Hepatocyte (in vitro differentiated cells): ENCODE data around the gene DHX35. TPM values are rescaled to one million over a fixed set of nuclear protein-coding genes. Genes with fewer than 3 reads are reported as not detected.

Source experiments
- DNase-seq: peaks from one replicate; pipeline ENCODE4 v3.0.0-alpha.2; 2016; ENCODE audit warnings: low spot score
- H2AFZ ChIP-seq: fragments of 200-600 bp; sonication (generic); 2 replicates; pipeline ENCODE4 v1.6.0; 2016; ENCODE audit warnings: antibody characterized with exemption, mild to moderate bottlenecking
- H3K27ac ChIP-seq: fragments of 200-600 bp; sonication (generic); 2 replicates; pipeline ENCODE4 v1.5.1; 2016; ENCODE audit warnings: mild to moderate bottlenecking
- H3K27me3 ChIP-seq: fragments of 200-600 bp; sonication (generic); 2 replicates; pipeline ENCODE4 v1.6.1; 2016
- H3K36me3 ChIP-seq: fragments of 200-600 bp; sonication (generic); replicated peaks from 2 replicates; pipeline ENCODE4 v1.5.1; 2016; ENCODE audit warnings: low read depth; ENCODE audit not compliant: insufficient read depth
- H3K4me1 ChIP-seq: fragments of 200-600 bp; sonication (generic); 2 replicates; pipeline ENCODE4 v1.5.1; 2016; ENCODE audit warnings: mild to moderate bottlenecking, moderate library complexity; ENCODE audit not compliant: insufficient read depth
- H3K4me2 ChIP-seq: fragments of 200-600 bp; sonication (generic); 2 replicates; pipeline ENCODE4 v1.6.0; 2016
- H3K4me3 ChIP-seq: fragments of 200-600 bp; sonication (generic); 2 replicates; pipeline ENCODE4 v1.5.1; 2016; ENCODE audit warnings: mild to moderate bottlenecking
- H3K79me2 ChIP-seq: fragments of 200-600 bp; sonication (generic); 2 replicates; pipeline ENCODE4 v1.6.0; 2017; ENCODE audit warnings: mild to moderate bottlenecking
- H3K9me2 ChIP-seq: fragments of 200-600 bp; sonication (generic); replicated peaks from 2 replicates; pipeline ENCODE4 v1.6.0; 2017; ENCODE audit warnings: mild to moderate bottlenecking; ENCODE audit not compliant: insufficient read depth
- H3K9me3 ChIP-seq: fragments of 200-600 bp; sonication (generic); 2 replicates; pipeline ENCODE4 v1.5.1; 2016; ENCODE audit warnings: low read depth, mild to moderate bottlenecking
- H4K20me1 ChIP-seq: fragments of 200-600 bp; sonication (generic); 2 replicates; pipeline ENCODE4 v1.6.0; 2016; ENCODE audit warnings: mild to moderate bottlenecking; ENCODE audit not compliant: insufficient read depth, poor library complexity, severe bottlenecking
- CTCF ChIP-seq: fragments of 200-600 bp; sonication (generic); IDR thresholded peaks from 2 replicates; pipeline ENCODE4 v1.5.1; 2016; ENCODE audit warnings: antibody characterized with exemption, mild to moderate bottlenecking; ENCODE audit not compliant: poor library complexity
- EZH2 ChIP-seq: fragments of 200-600 bp; sonication (generic); IDR thresholded peaks from 2 replicates; pipeline ENCODE4 v1.6.1; 2016; ENCODE audit warnings: antibody characterized with exemption, mild to moderate bottlenecking, borderline replicate concordance
- EZH2phosphoT487 ChIP-seq: fragments of 200-600 bp; sonication (generic); IDR thresholded peaks from one replicate; pipeline ENCODE4 v1.6.1; 2018; ENCODE audit warnings: antibody characterized with exemption, mild to moderate bottlenecking, low read depth, moderate library complexity; ENCODE audit not compliant: unreplicated experiment, severe bottlenecking
- WGBS: methylation state at CpG from one replicate; pipeline ENCODE4 v1.1.6; 2016; ENCODE audit warnings: low lambda C conversion rate; ENCODE audit errors: missing lambda C conversion rate; 5-methylcytosine and 5-hydroxymethylcytosine counted together
- polyA plus RNA-seq: library from polyadenylated mRNA; unstranded; fragments of >200 nt; fragmentation: Nextera tagmentation; extraction: Ambion mirVana; gene quantifications from 2 replicates; pipeline ENCODE4 v1.2.1, GENCODE V29; 2016
- total RNA-seq: library from RNA; depleted of rRNA; stranded (reverse); fragments of >200 nt; gene quantifications from 2 replicates; pipeline ENCODE4 v1.2.3, GENCODE V29; 2014

Gene DHX35
- total and polyA plus RNA-seq, 2 experiments from 2014 or later, result 4.4 to 10.6 TPM

- DNase-seq, result peak; percentile 86
- TF ChIP-seq CTCF (peak; percentile 100), EZH2 (no peak), EZH2phosphoT487 (no peak)
- Histone ChIP-seq H3K4me2 (peak overlapping the region; percentile 92), H3K9me3 (no peaks in the 10 kb centered on the region), H3K4me1 (no peaks in the 10 kb centered on the region), H3K4me3 (peak overlapping the region; percentile 73), H2AFZ (peak overlapping the region; percentile 95), H3K27me3 (no peaks in the 10 kb centered on the region), H3K27ac (peak overlapping the region; percentile 13), H3K9me2 (no peaks in the 10 kb centered on the region), H3K79me2 (no peaks in the 10 kb centered on the region), H4K20me1 (no peaks in the 10 kb centered on the region), H3K36me3 (no peaks in the 10 kb centered on the region)
- WGBS, result 2% methylated on average over 68 of the region's 69 CpGs
These were observed 87.8 kb downstream of the DHX35 start for GRCh38 chr20:39049684-39050554.

GRCh38 chr20:39050555-39050902 is 88.4 kb downstream of the DHX35 start:
- Histone ChIP-seq H3K27ac (no peak overlapping the region), H3K4me3 (peak overlapping the region; percentile 73), H3K79me2 (no peaks in the 10 kb centered on the region), H3K9me2 (no peaks in the 10 kb centered on the region), H3K36me3 (no peaks in the 10 kb centered on the region), H3K27me3 (no peaks in the 10 kb centered on the region), H4K20me1 (no peaks in the 10 kb centered on the region), H3K4me2 (peak overlapping the region; percentile 92), H3K4me1 (no peaks in the 10 kb centered on the region), H2AFZ (peak overlapping the region; percentile 95), H3K9me3 (no peaks in the 10 kb centered on the region)
- no peak for DNase-seq
- no peak for TF ChIP-seq CTCF
- WGBS, result 72% methylated on average over 4 of the region's 4 CpGs

GRCh38 chr20:39052676-39053075 is 90.5 kb downstream of the DHX35 start:
- Histone ChIP-seq H3K4me1 (no peaks in the 10 kb centered on the region), H3K27me3 (no peaks in the 10 kb centered on the region), H4K20me1 (no peaks in the 10 kb centered on the region), H3K27ac (no peak overlapping the region), H3K9me2 (no peaks in the 10 kb centered on the region), H3K79me2 (no peaks in the 10 kb centered on the region), H3K4me2 (no peak overlapping the region), H2AFZ (no peak overlapping the region), H3K4me3 (no peak overlapping the region), H3K9me3 (no peaks in the 10 kb centered on the region), H3K36me3 (no peaks in the 10 kb centered on the region)
- no peak for DNase-seq
- WGBS, result 98% methylated on average over 8 of the region's 8 CpGs
- no peak for TF ChIP-seq CTCF
